ENCODE measurements around the gene LRFN2.

The LRFN2 gene

GRCh38 chr6:40479706-40480105 is 107.5 kb downstream of the LRFN2 start:
- no peak overlapping the region for H3K4me3 ChIP-seq
- no peaks in the 10 kb centered on the region for H3K9me3 ChIP-seq (replicated peaks in 1 of 11)
- H3K27ac ChIP-seq, result no peak overlapping the region
- H3K27me3 ChIP-seq, result no peaks in the 10 kb centered on the region
- peaks cover 0 to 84% (median 0%) of the 10 kb centered on the region in 11 experiments; a peak in 6 of 22 replicates for H4K20me1 ChIP-seq
- no peak overlapping the region for H3K4me2 ChIP-seq
- TF ChIP-seq Cebpa-rat (IDR thresholded peaks at IDR 0.05), result no peak
- H3K9ac ChIP-seq, result no peak overlapping the region
- H3K4me1 ChIP-seq, result peaks cover 10 to 41% (median 30%) of the 10 kb centered on the region in 10 experiments
- H3K36me3 ChIP-seq, result no peaks in the 10 kb centered on the region

- Histone ChIP-seq H3K27ac (0 out of 22 replicates have a peak overlapping the region, but pooled peaks of 1 of the 11 experiments have one; percentile 22), H3K27me3 (no peaks in the 10 kb centered on the region), H3K4me3 (peak overlapping the region in 1 of 10 experiments; percentile 3; a peak in 1 of 20 replicates), H4K20me1 (peaks cover 0 to 63% (median 0%) of the 10 kb centered on the region in 11 experiments; a peak in 5 of 22 replicates), H3K9me3 (replicated peaks in 1 of 11) (no peaks in the 10 kb centered on the region), H3K9ac (no peak overlapping the region), H3K36me3 (no peaks in the 10 kb centered on the region), H3K4me1 (peaks cover 10 to 29% (median 20%) of the 10 kb centered on the region in 10 experiments), H3K4me2 (peak overlapping the region; percentile 68 to 85 (median 76))
- no peak for TF ChIP-seq Cebpa-rat (IDR thresholded peaks at IDR 0.05)
These were observed 109.7 kb downstream of the LRFN2 start for GRCh38 chr6:40477246-40478126.

GRCh38 chr6:40476673-40477072 is 110.5 kb downstream of the LRFN2 start:
- H3K27ac ChIP-seq, result no peak overlapping the region
- TF ChIP-seq Cebpa-rat (IDR thresholded peaks at IDR 0.05), result no peak
- H3K4me3 ChIP-seq, result no peak overlapping the region
- H4K20me1 ChIP-seq, result peaks cover 0 to 55% (median 0%) of the 10 kb centered on the region in 11 experiments; a peak in 5 of 22 replicates
- no peak overlapping the region; a peak in 1 of 22 replicates for H3K4me2 ChIP-seq
- H3K27me3 ChIP-seq, result no peaks in the 10 kb centered on the region
- H3K9ac ChIP-seq, result no peak overlapping the region
- H3K4me1 ChIP-seq, result peaks cover 9 to 21% (median 16%) of the 10 kb centered on the region in 10 experiments
- no peaks in the 10 kb centered on the region for H3K36me3 ChIP-seq
- H3K9me3 ChIP-seq (replicated peaks in 1 of 11), result no peaks in the 10 kb centered on the region

- H3K27me3 ChIP-seq, result no peaks in the 10 kb centered on the region
- H3K4me2 ChIP-seq, result no peak overlapping the region
- no peak overlapping the region for H3K4me3 ChIP-seq
- peaks cover 9 to 20% (median 16%) of the 10 kb centered on the region in 10 experiments for H3K4me1 ChIP-seq
- H3K9ac ChIP-seq, result no peak overlapping the region
- H3K36me3 ChIP-seq, result no peaks in the 10 kb centered on the region
- H4K20me1 ChIP-seq, result peaks cover 0 to 39% (median 0%) of the 10 kb centered on the region in 11 experiments; a peak in 5 of 22 replicates
- TF ChIP-seq Cebpa-rat (IDR thresholded peaks at IDR 0.05), result no peak
- H3K27ac ChIP-seq, result no peak overlapping the region
- no peaks in the 10 kb centered on the region for H3K9me3 ChIP-seq (replicated peaks in 1 of 11)
These were observed 112.2 kb downstream of the LRFN2 start for GRCh38 chr6:40474937-40475336.

GRCh38 chr6:40473026-40473425 is 114.1 kb downstream of the LRFN2 start:
- Histone ChIP-seq H3K4me3 (no peak overlapping the region), H3K27me3 (no peaks in the 10 kb centered on the region), H4K20me1 (peaks cover 0 to 24% (median 0%) of the 10 kb centered on the region in 11 experiments; a peak in 5 of 22 replicates), H3K27ac (no peak overlapping the region), H3K36me3 (no peaks in the 10 kb centered on the region), H3K4me2 (no peak overlapping the region), H3K9ac (no peak overlapping the region), H3K9me3 (replicated peaks in 1 of 11) (no peaks in the 10 kb centered on the region), H3K4me1 (peaks cover 8 to 12% (median 10%) of the 10 kb centered on the region in 10 experiments)
- no peak for TF ChIP-seq Cebpa-rat (IDR thresholded peaks at IDR 0.05)

GRCh38 chr6:40472353-40472752 is 114.8 kb downstream of the LRFN2 start:
- H4K20me1 ChIP-seq, result peaks cover 0 to 18% (median 0%) of the 10 kb centered on the region in 11 experiments; a peak in 5 of 22 replicates
- no peak overlapping the region for H3K27ac ChIP-seq
- H3K27me3 ChIP-seq, result no peaks in the 10 kb centered on the region
- no peak overlapping the region for H3K9ac ChIP-seq
- no peaks in the 10 kb centered on the region for H3K36me3 ChIP-seq
- H3K4me2 ChIP-seq, result no peak overlapping the region
- peaks cover 1 to 5% (median 3%) of the 10 kb centered on the region in 10 experiments for H3K4me1 ChIP-seq
- H3K9me3 ChIP-seq (replicated peaks in 1 of 11), result no peaks in the 10 kb centered on the region
- no peak for TF ChIP-seq Cebpa-rat (IDR thresholded peaks at IDR 0.05)
- no peak overlapping the region for H3K4me3 ChIP-seq

- no peak for TF ChIP-seq Cebpa-rat (IDR thresholded peaks at IDR 0.05)
- H3K27ac ChIP-seq, result no peak overlapping the region
- H3K9ac ChIP-seq, result no peak overlapping the region
- H3K36me3 ChIP-seq, result no peaks in the 10 kb centered on the region
- no peaks in the 10 kb centered on the region for H3K4me1 ChIP-seq
- H3K9me3 ChIP-seq (replicated peaks in 1 of 11), result no peaks in the 10 kb centered on the region
- H3K4me3 ChIP-seq, result no peak overlapping the region
- peaks cover 0 to 8% (median 0%) of the 10 kb centered on the region in 11 experiments; a peak in 2 of 22 replicates for H4K20me1 ChIP-seq
- H3K27me3 ChIP-seq, result no peaks in the 10 kb centered on the region
- no peak overlapping the region for H3K4me2 ChIP-seq
These were observed 115.9 kb downstream of the LRFN2 start for GRCh38 chr6:40471243-40471642.

- Histone ChIP-seq H3K27me3 (no peaks in the 10 kb centered on the region), H4K20me1 (no peaks in the 10 kb centered on the region), H3K9ac (no peak overlapping the region), H3K4me1 (no peaks in the 10 kb centered on the region), H3K4me2 (no peak overlapping the region), H3K9me3 (replicated peaks in 1 of 11) (no peaks in the 10 kb centered on the region), H3K36me3 (no peaks in the 10 kb centered on the region), H3K4me3 (no peak overlapping the region), H3K27ac (no peak overlapping the region)
- TF ChIP-seq Cebpa-rat (IDR thresholded peaks at IDR 0.05), result no peak
These were observed 117.8 kb downstream of the LRFN2 start for GRCh38 chr6:40469323-40469722.

- H3K4me2 ChIP-seq, result no peak overlapping the region
- no peak overlapping the region for H3K9ac ChIP-seq
- H3K27me3 ChIP-seq, result no peaks in the 10 kb centered on the region
These were observed 120.1 kb downstream of the LRFN2 start for GRCh38 chr6:40466986-40467539.

More at GRCh38 chr6:40466986-40467539, 120.1 kb downstream of the LRFN2 start:
- no peak for TF ChIP-seq Cebpa-rat (IDR thresholded peaks at IDR 0.05)
- Histone ChIP-seq H3K36me3 (no peaks in the 10 kb centered on the region), H3K9me3 (replicated peaks in 1 of 11) (no peaks in the 10 kb centered on the region), H3K4me1 (no peaks in the 10 kb centered on the region), H3K4me3 (no peak overlapping the region), H4K20me1 (no peaks in the 10 kb centered on the region), H3K27ac (no peak overlapping the region)

Measured in BLaER1 treated with 17β-estradiol and CSF1 and Interleukin-3, amounts not matched to agents 10 nM and 100 nM (cell line).